IMR-90 (cell line): ENCODE data around the gene LRFN2. TPM values are rescaled to one million over a fixed set of nuclear protein-coding genes. Genes with fewer than 3 reads are reported as not detected.

Experiments used
- ATAC-seq: fragments of 200-7000 bp; cut with Tn5 transposase; 2 replicates; pipeline ENCODE4 v1.9.1; 2020; ENCODE audit warnings: low read depth, mild to moderate bottlenecking, moderate library complexity
- BruUV-seq: library from RNA; stranded (reverse); fragments of 400-500 nt; replicated peaks from 2 replicates; lab custom pipeline; 2021; lab: Mats Ljungman, UMichigan
- CTCF ChIA-PET: fragments of 300-600 bp; formaldehyde crosslinking; extraction: SDS; loops from one replicate; lab custom pipeline; 2021; ENCODE audit warnings: antibody characterized with exemption; lab: Yijun Ruan, JAX
- POLR2A ChIA-PET: fragments of 300-600 bp; sonication (Branson Sonifier 250); formaldehyde crosslinking; loops from one replicate; lab custom pipeline; 2022; ENCODE audit warnings: antibody characterized with exemption; ENCODE audit not compliant: unreplicated experiment; lab: Charles Lee
- DNase-seq: peaks from one replicate; pipeline ENCODE4 v3.0.0; 2013
- H2AFZ ChIP-seq: replicated peaks from 2 replicates; pipeline ENCODE3; 2013; ENCODE audit warnings: low read length, mild to moderate bottlenecking; ENCODE audit not compliant: poor library complexity
- H2AK5ac ChIP-seq: 2 replicates; pipeline ENCODE4 v1.6.1; 2013; ENCODE audit warnings: low read depth, low read length, inconsistent platforms
- H2AK9ac ChIP-seq: replicated peaks from 2 replicates; pipeline ENCODE3; 2013; ENCODE audit warnings: mild to moderate bottlenecking, low read depth, low read length, moderate library complexity; ENCODE audit not compliant: poor library complexity
- H2BK120ac ChIP-seq: 2 replicates; pipeline ENCODE4 v1.6.1; 2013; ENCODE audit warnings: low read depth, low read length, inconsistent platforms
- H2BK15ac ChIP-seq: 3 replicates; pipeline ENCODE4 v1.6.1; 2013; ENCODE audit warnings: low read depth, low read length, inconsistent platforms
- H2BK20ac ChIP-seq: 2 replicates; pipeline ENCODE4 v1.6.1; 2013; ENCODE audit warnings: low read depth, mild to moderate bottlenecking, inconsistent platforms, low read length, moderate library complexity
- H2BK5ac ChIP-seq: 2 replicates; pipeline ENCODE4 v1.6.1; 2013; ENCODE audit warnings: mild to moderate bottlenecking, low read depth, low read length, inconsistent platforms; ENCODE audit not compliant: poor library complexity, severe bottlenecking
- H3K14ac ChIP-seq: replicated peaks from 2 replicates; pipeline ENCODE4 v1.6.1; 2013; ENCODE audit warnings: low read depth, low read length, inconsistent platforms
- H3K18ac ChIP-seq: 2 replicates; pipeline ENCODE4 v1.6.1; 2013; ENCODE audit warnings: low read depth, low read length, control low read depth
- H3K23ac ChIP-seq: 2 replicates; pipeline ENCODE4 v1.6.1; 2013; ENCODE audit warnings: low read depth, low read length, inconsistent platforms
- H3K27ac ChIP-seq: 2 replicates; pipeline ENCODE4 v1.5.1; 2013; ENCODE audit warnings: mild to moderate bottlenecking, control low read depth, low read length; ENCODE audit not compliant: insufficient read depth
- H3K27me3 ChIP-seq: 2 replicates; pipeline ENCODE4 v1.6.1; 2013; ENCODE audit warnings: low read length; ENCODE audit not compliant: control insufficient read depth, insufficient read depth
- H3K36me3 ChIP-seq: 2 replicates; pipeline ENCODE4 v1.6.1; 2013; ENCODE audit warnings: low read length, mixed read lengths; ENCODE audit not compliant: control insufficient read depth, insufficient read depth
- H3K4ac ChIP-seq: 2 replicates; pipeline ENCODE4 v1.6.1; 2013; ENCODE audit warnings: low read depth, low read length, inconsistent platforms
- H3K4me1 ChIP-seq: 2 replicates; pipeline ENCODE4 v1.6.1; 2013; ENCODE audit warnings: low read length, mixed read lengths; ENCODE audit not compliant: control insufficient read depth, insufficient read depth
- H3K4me2 ChIP-seq: 2 replicates; pipeline ENCODE4 v1.6.1; 2013; ENCODE audit warnings: low read depth, mild to moderate bottlenecking, control low read depth, low read length, moderate library complexity
- H3K4me3 ChIP-seq: 2 replicates; pipeline ENCODE4 v1.5.1; 2013; ENCODE audit warnings: low read depth, mild to moderate bottlenecking, control low read depth, low read length, moderate library complexity; ENCODE audit not compliant: insufficient read depth
- H3K56ac ChIP-seq: 2 replicates; pipeline ENCODE4 v1.6.1; 2013; ENCODE audit warnings: low read length, inconsistent platforms; ENCODE audit not compliant: insufficient read depth; ENCODE audit errors: extremely low read depth
- H3K79me1 ChIP-seq, 2 experiments: 2 replicates each; pipeline ENCODE4 v1.6.1; 2013; ENCODE audit warnings: low read length in 2 of 2, inconsistent platforms in 1 of 2, low read depth in 1 of 2
- H3K9ac ChIP-seq: 2 replicates; pipeline ENCODE4 v1.6.1; 2013; ENCODE audit warnings: low read depth, low read length, control low read depth
- H3K9me1 ChIP-seq: 2 replicates; pipeline ENCODE4 v1.6.1; 2013; ENCODE audit warnings: low read length, inconsistent platforms; ENCODE audit not compliant: insufficient read depth
- H3K9me3 ChIP-seq: 2 replicates; pipeline ENCODE4 v1.6.1; 2013; ENCODE audit warnings: low read length; ENCODE audit not compliant: control insufficient read depth, insufficient read depth
- H4K20me1 ChIP-seq: 2 replicates; pipeline ENCODE4 v1.6.1; 2013; ENCODE audit warnings: low read length, inconsistent platforms; ENCODE audit not compliant: insufficient read depth
- H4K5ac ChIP-seq: 2 replicates; pipeline ENCODE4 v1.6.1; 2013; ENCODE audit warnings: mild to moderate bottlenecking, low read depth, low read length, control low read depth
- H4K8ac ChIP-seq, 2 experiments: 2 replicates each; pipeline ENCODE4 v1.6.1; 2013; ENCODE audit warnings: low read depth in 2 of 2, low read length in 2 of 2, control low read depth in 1 of 2, inconsistent platforms in 1 of 2
- H4K91ac ChIP-seq: 2 replicates; pipeline ENCODE4 v1.6.1; 2013; ENCODE audit warnings: low read depth, low read length, inconsistent platforms; ENCODE audit not compliant: insufficient read depth
- MXI1 ChIP-seq: IDR thresholded peaks from 2 replicates; pipeline ENCODE4 v1.6.1; 2012; ENCODE audit warnings: low read depth, mild to moderate bottlenecking, low read length, moderate library complexity, borderline replicate concordance
- WGBS, 2 experiments: methylation state at CpG; one replicate each; pipeline versions ENCODE4 v1.1.5 to v1.1.7; 2013; ENCODE audit warnings: missing lambda C conversion rate in 2 of 2; ENCODE audit not compliant: insufficient read length in 1 of 2; ENCODE audit errors: extremely low coverage in 2 of 2; 5-methylcytosine and 5-hydroxymethylcytosine counted together
- dilution Hi-C: fragments of 300-500 bp; cut with HindIII; formaldehyde crosslinking; loops from one replicate; pipeline ENCODE4 v1.14.3; 2018; ENCODE audit warnings: low sequenced_read_pairs; ENCODE audit not compliant: unreplicated experiment
- in situ Hi-C: fragments of 300-500 bp; cut with MboI; formaldehyde crosslinking; loops from 3 replicates; pipeline ENCODE4 v1.14.3; 2019; ENCODE audit warnings: low sequenced_read_pairs, inconsistent platforms, mixed read lengths
- intact Hi-C: fragments of 100-400 bp; cut with micrococcal nuclease; formaldehyde crosslinking; loops from 2 replicates; pipeline ENCODE4 v1.10.0; 2022
- polyA plus RNA-seq, 3 experiments: library from polyadenylated mRNA; depleted of rRNA; stranded (reverse); fragments of >200 nt; gene quantifications; 2 replicates each; pipeline ENCODE4 v1.2.3, GENCODE V29; 2012; ENCODE audit warnings: low replicate concordance in 1 of 3
- total RNA-seq: library from RNA; depleted of rRNA; stranded (reverse); fragments of >200 nt; gene quantifications from 2 replicates; pipeline ENCODE4 v1.2.3, GENCODE V29; 2012

LRFN2 gene
- total and polyA plus RNA-seq, 2 of the 4 experiments (the other 2 are of a cell fraction), result not detected

DNA sequence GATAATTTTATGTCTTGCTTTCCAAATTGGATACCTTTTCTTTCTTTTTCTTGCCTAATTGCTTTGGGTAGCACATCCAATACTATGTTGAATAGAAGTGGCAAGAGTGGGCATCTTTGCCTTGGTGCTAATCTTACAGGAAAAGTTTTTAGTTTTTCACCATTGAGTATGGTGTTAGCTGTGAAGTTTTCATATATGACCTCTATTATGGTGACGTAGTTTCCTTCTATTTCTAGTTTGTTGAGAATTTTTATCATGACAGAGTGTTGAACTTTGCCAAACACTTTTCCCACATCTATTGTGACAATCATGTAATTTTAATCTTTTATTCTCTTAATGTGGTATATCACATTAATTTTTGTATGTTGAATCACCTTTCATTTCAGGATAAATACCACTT lies 216.1 kb downstream of the LRFN2 start:
- H2BK5ac ChIP-seq, result no peak overlapping the region
- no peak overlapping the region for H2BK15ac ChIP-seq
- no peaks in the 10 kb centered on the region for H3K79me1 ChIP-seq
- DNase-seq, result no peak
- H4K20me1 ChIP-seq, result no peaks in the 10 kb centered on the region
- no peak overlapping the region for H4K91ac ChIP-seq
- H3K9me3 ChIP-seq, result no peaks in the 10 kb centered on the region
- H3K4ac ChIP-seq, result no peak overlapping the region
- no peaks in the 10 kb centered on the region for H3K4me1 ChIP-seq
- no peak overlapping the region for H4K5ac ChIP-seq
- ChIA-PET POLR2A (no interaction called here), CTCF (no interaction called here)
- no peak overlapping the region for H2AK5ac ChIP-seq
- no peak overlapping the region for H3K9ac ChIP-seq
- no peaks in the 10 kb centered on the region for H3K9me1 ChIP-seq
- H3K18ac ChIP-seq, result no peak overlapping the region
- TF ChIP-seq MXI1, result no peak
- H2BK20ac ChIP-seq, result no peak overlapping the region
- H3K4me2 ChIP-seq, result no peak overlapping the region
- intact Hi-C loops, result no loop called here
- no peak overlapping the region for H3K23ac ChIP-seq
- ATAC-seq, result no peak
- no peaks in the 10 kb centered on the region for H3K36me3 ChIP-seq
- no peak overlapping the region for H4K8ac ChIP-seq
- in situ Hi-C loops, result no loop called here
- H3K4me3 ChIP-seq, result no peak overlapping the region
- no CpG with 5 or more reads among the region's 1 CpG for WGBS, 2 experiments
- no peaks in the 10 kb centered on the region for H3K27me3 ChIP-seq
- no TSS peak for BruUV-seq
- no peak overlapping the region for H3K27ac ChIP-seq
- H3K14ac ChIP-seq, result no peak overlapping the region
- no peak overlapping the region for H2AK9ac ChIP-seq
- dilution Hi-C loops, result no loop called here
- no peak overlapping the region for H3K56ac ChIP-seq
- no peak overlapping the region for H2AFZ ChIP-seq
- H2BK120ac ChIP-seq, result no peak overlapping the region
